PC-3 (cell line): ENCODE results near the gene MBOAT7.
"Not testable (repeated sequence)": the region's sequence is repeated elsewhere in the genome, so short reads cannot be mapped to it uniquely, and the experiment has no call there.

Experiments
- EZH2 ChIP-seq: fragments of 300-600 bp; sonication (generic); IDR thresholded peaks from one replicate; pipeline ENCODE4 v1.6.1; 2017; ENCODE audit warnings: antibody characterized with exemption, mild to moderate bottlenecking, low read length; ENCODE audit not compliant: unreplicated experiment
- TF ChIP-seq, protein P1 (sequence below): fragments of 300-600 bp; sonication (generic); conservative IDR thresholded peaks from 2 replicates; pipeline ENCODE4 v1.5.1; 2017; ENCODE audit warnings: antibody characterized with exemption, low read depth, mild to moderate bottlenecking, low read length

DNA sequence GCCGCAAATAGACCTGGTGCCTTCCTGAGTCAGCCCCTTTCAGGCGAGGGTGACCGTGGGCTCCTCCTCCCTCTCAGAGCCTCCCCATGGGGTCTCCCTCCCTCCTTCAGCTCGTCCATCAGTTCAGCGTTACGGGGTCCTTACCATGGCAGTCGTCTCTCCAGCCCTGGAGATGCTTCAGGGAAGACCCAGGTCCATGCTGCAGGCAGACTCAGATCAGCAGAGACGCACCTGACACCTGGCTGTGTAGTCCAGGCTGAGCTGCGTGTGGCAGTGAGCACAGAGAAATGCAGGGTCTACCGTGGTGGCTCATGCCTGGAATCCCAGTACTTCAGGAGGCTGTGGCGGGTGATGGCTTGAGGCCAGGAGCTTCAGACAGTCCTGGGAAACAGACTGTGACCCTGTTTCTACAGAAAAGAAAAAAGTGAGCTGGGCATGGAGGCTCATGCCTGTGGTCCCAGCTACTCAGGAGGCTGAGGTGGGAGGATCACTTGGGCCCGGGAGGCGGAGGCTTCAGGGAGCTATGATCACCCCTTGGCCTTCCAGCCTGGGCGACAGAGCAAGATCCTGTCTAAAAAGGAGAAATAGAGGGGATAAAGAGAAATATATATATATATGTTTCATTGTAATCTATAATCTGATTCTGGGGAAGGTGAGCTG is 34.0 kb upstream of the MBOAT7 start:
- TF ChIP-seq, protein P1, sequence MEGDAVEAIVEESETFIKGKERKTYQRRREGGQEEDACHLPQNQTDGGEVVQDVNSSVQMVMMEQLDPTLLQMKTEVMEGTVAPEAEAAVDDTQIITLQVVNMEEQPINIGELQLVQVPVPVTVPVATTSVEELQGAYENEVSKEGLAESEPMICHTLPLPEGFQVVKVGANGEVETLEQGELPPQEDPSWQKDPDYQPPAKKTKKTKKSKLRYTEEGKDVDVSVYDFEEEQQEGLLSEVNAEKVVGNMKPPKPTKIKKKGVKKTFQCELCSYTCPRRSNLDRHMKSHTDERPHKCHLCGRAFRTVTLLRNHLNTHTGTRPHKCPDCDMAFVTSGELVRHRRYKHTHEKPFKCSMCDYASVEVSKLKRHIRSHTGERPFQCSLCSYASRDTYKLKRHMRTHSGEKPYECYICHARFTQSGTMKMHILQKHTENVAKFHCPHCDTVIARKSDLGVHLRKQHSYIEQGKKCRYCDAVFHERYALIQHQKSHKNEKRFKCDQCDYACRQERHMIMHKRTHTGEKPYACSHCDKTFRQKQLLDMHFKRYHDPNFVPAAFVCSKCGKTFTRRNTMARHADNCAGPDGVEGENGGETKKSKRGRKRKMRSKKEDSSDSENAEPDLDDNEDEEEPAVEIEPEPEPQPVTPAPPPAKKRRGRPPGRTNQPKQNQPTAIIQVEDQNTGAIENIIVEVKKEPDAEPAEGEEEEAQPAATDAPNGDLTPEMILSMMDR = not testable (repeated sequence)
- TF ChIP-seq EZH2 = not testable (repeated sequence)
